Measurements from ENCODE around the gene ANKRD36C.
"Not testable (repeated sequence)": the region's sequence is repeated elsewhere in the genome, so short reads cannot be mapped to it uniquely, and the experiment has no call there.

Gene ANKRD36C

DNA sequence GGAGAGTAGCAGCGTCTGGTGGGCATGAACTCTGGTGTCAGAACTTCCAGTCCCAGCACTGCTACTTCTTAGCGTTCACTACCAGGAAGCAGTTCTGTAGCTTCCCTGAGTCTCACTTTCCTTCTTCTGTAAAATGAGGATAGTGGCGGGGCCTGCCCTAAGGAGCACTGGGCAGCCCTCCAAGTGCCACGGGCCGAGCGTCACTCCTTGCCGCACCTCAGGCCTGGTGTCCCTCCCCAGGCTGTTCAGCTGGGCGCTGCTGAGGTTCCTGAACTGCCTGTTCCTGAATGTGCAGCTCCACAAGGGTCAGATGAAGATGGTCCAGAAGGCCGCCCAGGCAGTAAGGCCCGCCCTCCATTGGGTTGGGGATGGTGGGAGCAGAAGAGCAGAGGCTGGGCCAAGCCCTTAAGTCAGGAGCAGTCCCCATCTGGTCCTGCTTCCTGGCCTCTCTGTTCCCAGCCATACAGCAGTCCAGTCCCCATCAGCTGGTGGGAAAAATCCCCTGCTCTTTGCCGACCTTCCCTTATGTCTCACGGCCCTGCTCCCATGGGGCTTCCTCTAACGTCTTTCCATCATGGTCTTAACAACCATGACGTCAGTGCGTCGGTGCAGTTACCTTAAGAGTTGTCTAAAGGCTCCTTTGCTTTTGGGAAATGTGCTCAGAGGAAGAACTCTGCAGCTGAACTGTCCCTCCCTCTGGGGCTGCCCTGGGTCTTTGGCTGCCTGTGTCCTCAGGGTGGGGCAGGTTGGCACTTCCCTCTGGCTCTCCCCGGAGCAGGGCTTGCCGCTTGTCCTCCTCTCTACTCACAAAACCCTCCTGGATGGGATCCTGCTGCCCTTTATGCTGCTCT, 195.2 kb downstream of the ANKRD36C start:
- not testable (repeated sequence) for DNase-seq (ENCODE audit: low read depth)

DNA sequence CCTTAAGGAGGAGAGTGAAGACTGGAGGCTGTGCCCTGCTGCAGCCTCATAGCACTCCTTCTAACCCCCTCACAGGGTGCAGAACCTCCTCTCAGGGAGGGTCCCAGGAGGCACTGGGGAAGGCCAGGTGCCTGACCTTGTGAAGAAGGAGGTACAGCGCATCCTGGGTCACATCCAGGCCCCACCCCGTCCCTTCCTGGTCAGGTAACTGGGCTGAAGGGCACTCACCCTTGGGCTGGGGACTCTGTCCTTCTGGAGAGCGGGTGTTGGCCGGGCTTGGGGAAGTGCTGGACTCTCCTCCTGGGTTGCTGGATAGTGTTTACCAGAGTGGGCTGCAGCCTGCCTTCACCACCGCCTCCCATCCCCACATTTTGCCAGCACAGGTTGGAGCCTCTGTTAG, 197.7 kb downstream of the ANKRD36C start:
- not testable (repeated sequence) for DNase-seq (ENCODE audit: low read depth)

DNA sequence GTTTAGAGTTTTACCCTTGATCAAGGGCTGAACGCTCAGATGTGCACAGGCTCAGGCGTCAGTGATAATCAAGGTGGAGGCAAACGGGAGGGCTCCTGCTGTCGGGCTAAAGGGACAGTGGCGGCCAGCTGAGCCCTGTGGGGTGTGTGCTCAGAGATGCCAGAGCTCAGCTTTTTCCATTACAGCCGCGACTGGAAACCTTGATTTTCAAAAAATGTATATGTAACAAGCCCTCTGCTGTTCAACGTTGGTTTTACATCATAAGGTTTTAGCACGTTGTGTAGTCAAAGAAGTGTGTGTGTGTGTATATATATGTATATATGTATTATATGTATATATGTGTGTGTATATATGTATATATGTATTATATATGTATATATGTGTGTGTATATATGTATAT, 201.4 kb downstream of the ANKRD36C start:
- not testable (repeated sequence) for DNase-seq (ENCODE audit: low read depth)

DNA sequence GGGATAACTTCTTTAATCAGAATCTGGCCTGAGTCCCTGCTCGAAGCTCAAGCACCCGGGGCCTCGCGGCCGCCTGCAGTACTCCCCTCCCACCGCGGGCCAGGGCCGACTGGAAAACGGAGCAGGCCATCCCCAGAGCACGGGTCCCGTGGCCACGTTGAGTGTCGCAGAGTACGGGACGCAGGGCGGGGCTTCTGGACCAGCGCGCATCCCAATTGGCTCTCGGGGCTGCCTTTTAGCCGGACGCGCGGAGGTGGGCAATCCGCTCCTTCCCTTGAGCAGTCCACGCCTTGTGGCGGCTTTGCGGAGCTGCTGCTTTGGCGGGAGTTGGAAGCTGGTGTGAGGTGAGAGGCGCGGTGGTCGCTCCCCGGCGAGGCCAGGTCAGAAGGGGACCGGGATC, 202.2 kb downstream of the ANKRD36C start:
- not testable (repeated sequence) for DNase-seq (ENCODE audit: low read depth)

DNA sequence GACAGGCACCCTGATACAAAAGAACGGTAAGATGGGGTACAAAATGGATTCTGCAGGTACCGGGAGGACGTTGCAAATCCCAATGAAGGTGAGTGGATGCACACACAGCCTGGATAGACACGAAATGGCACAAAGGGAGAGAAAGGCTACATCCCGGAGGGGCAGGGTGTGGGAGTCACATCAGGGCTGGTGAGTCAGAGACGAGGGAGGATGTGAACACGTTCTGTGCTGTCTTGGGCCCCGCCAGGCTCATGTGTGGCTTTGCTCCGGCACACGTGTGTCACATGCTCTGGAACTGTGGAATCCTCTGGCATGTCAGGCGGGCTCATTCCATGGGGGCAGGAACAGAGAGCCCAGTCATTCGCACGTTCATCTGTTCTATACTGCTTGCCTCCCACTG, 203.0 kb downstream of the ANKRD36C start:
- not testable (repeated sequence) for DNase-seq (ENCODE audit: low read depth)
